ENCODE measurements around the gene PRDM16. TPM values are rescaled to one million over a fixed set of nuclear protein-coding genes. Genes with fewer than 3 reads are reported as not detected.

Gene PRDM16
- total and polyA plus RNA-seq, 2 of the 8 experiments (the other 6 are each of a cell fraction or from before 2014, with no cell fraction given) = 0.39 to 0.43 TPM

GRCh38 chr1:3085721-3086120 is 16.7 kb downstream of the PRDM16 start (continued):
- no peak for TF ChIP-seq RBBP5 (IDR thresholded peaks at IDR 0.05; ENCODE audit: borderline replicate concordance, low read depth, low read length)
- no peak for TF ChIP-seq GABPA (IDR thresholded peaks at IDR 0.05; ENCODE audit: borderline replicate concordance, insufficient read depth, low read length)

All from H1 (cell line).